ENCODE measurements around the gene ERAP2.

DNA sequence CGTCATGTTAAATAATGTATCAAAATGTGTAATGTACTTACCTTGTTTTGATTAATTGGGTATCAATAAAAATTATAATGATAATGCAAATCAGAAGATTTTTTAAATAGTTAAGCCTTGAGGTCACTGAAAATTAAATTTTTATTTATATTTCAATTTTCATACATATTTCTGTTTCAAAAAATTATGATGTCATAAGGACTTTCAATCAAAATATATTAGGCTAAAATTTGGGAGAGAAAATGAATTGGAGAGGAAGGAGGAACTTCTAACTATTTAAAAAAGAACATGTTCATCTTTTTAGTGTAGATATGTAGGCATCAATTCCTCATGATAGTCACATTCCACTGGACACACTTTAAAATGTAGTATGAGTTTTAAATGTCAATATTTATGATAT is 39.5 kb upstream of the ERAP2 start:
- no peak for TF ChIP-seq SP2 (CRISPR knock-in tag; IDR thresholded peaks at IDR 0.05)
- TF ChIP-seq GABPA (IDR thresholded peaks at IDR 0.05; ENCODE audit: low read depth, low read length) = no peak
- no peak for TF ChIP-seq GABPA (CRISPR knock-in tag; IDR thresholded peaks at IDR 0.05; ENCODE audit: low read depth)
- TF ChIP-seq, protein P1, sequence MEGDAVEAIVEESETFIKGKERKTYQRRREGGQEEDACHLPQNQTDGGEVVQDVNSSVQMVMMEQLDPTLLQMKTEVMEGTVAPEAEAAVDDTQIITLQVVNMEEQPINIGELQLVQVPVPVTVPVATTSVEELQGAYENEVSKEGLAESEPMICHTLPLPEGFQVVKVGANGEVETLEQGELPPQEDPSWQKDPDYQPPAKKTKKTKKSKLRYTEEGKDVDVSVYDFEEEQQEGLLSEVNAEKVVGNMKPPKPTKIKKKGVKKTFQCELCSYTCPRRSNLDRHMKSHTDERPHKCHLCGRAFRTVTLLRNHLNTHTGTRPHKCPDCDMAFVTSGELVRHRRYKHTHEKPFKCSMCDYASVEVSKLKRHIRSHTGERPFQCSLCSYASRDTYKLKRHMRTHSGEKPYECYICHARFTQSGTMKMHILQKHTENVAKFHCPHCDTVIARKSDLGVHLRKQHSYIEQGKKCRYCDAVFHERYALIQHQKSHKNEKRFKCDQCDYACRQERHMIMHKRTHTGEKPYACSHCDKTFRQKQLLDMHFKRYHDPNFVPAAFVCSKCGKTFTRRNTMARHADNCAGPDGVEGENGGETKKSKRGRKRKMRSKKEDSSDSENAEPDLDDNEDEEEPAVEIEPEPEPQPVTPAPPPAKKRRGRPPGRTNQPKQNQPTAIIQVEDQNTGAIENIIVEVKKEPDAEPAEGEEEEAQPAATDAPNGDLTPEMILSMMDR (CRISPR knock-in tag; IDR thresholded peaks at IDR 0.05) = no peak
- no peak for TF ChIP-seq NFYB (CRISPR knock-in tag; IDR thresholded peaks at IDR 0.05)
- TF ChIP-seq IKZF1 (IDR thresholded peaks at IDR 0.05) = no peak
- TF ChIP-seq ZNF253 (CRISPR knock-in tag; IDR thresholded peaks at IDR 0.05; ENCODE audit: borderline replicate concordance) = no peak
- TF ChIP-seq, protein P2, sequence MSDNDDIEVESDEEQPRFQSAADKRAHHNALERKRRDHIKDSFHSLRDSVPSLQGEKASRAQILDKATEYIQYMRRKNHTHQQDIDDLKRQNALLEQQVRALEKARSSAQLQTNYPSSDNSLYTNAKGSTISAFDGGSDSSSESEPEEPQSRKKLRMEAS (IDR thresholded peaks at IDR 0.05) = no peak
- no peak for TF ChIP-seq ZZZ3 (CRISPR knock-in tag; IDR thresholded peaks at IDR 0.05; ENCODE audit: borderline replicate concordance)
- no peak for TF ChIP-seq IRF2 (CRISPR knock-in tag; IDR thresholded peaks at IDR 0.05)
- no peak for TF ChIP-seq EZH2 (conservative IDR thresholded peaks at IDR 0.05; ENCODE audit: low read depth, low read length)

Data from HepG2 (cell line).